HUES48 (cell line): ENCODE data around the gene NTM.

ENCODE experiments used
- H3K27ac ChIP-seq: one replicate; pipeline ENCODE4 v1.7.0; 2013; ENCODE audit warnings: low read depth, low read length, inconsistent platforms
- H3K27me3 ChIP-seq: 2 replicates; pipeline ENCODE4 v1.6.1; 2013; ENCODE audit warnings: mild to moderate bottlenecking, low read length; ENCODE audit not compliant: control insufficient read depth, insufficient read depth
- H3K36me3 ChIP-seq: 2 replicates; pipeline ENCODE4 v1.6.1; 2013; ENCODE audit warnings: low read length; ENCODE audit not compliant: control insufficient read depth, insufficient read depth
- H3K4me1 ChIP-seq: 2 replicates; pipeline ENCODE4 v1.6.1; 2013; ENCODE audit warnings: mild to moderate bottlenecking, low read length; ENCODE audit not compliant: control insufficient read depth, insufficient read depth
- H3K4me3 ChIP-seq: 2 replicates; pipeline ENCODE4 v1.5.1; 2013; ENCODE audit warnings: mild to moderate bottlenecking, low read depth, low read length
- H3K9ac ChIP-seq: 2 replicates; pipeline ENCODE4 v1.6.1; 2013; ENCODE audit warnings: mild to moderate bottlenecking, low read depth, low read length, moderate library complexity
- H3K9me3 ChIP-seq: 2 replicates; pipeline ENCODE4 v1.6.1; 2013; ENCODE audit warnings: low read length; ENCODE audit not compliant: control insufficient read depth, insufficient read depth

Gene NTM

GRCh38 chr11:132171031-132171430 lies 800.6 kb downstream of the NTM start:
- Histone ChIP-seq H3K4me3 (no peak overlapping the region), H3K27me3 (no peaks in the 10 kb centered on the region), H3K36me3 (no peaks in the 10 kb centered on the region), H3K9me3 (no peaks in the 10 kb centered on the region), H3K9ac (no peak overlapping the region), H3K27ac (no peak overlapping the region), H3K4me1 (no peaks in the 10 kb centered on the region)

DNA sequence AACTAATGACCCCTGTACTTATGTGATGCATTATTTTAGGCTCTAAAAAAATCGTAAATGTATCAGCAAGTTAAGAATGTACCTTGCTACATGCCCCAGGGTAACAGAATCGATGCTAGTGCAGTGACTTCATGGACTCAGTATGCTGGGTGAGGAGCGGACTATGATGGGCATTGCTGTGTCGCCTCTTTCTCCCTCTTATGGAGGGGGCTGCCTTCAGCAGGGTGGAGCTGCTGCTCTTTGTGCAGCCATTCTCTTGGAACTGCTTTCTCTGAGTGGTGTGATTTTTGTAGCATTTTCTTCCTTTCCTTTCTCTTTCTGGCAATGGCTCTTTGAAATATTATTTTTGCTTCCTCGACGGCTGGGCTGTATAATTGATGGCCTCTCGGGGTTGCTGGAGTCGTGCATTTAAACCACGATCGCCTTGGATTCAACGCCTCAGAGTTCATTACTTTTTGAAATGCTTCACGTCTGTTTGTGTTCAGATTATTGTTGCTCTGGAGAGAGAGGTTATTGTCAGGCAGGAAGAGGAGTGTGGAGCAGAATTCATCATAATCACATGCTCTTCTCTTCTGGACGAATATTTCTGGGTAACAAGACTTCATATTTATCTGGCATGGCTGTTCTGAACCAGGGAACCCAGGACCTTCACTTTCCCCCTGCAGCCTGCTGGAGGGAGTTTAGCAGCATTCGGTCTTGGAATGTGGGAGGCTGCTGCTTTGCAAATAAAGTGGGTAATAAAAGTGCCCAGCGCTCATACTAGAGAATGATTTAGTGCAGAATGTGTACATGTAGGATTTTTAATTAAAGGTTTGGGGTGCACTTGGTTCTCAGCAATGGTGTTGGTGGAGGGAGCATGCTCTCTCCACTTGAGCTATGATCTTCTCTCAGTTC lies 804.2 kb downstream of the NTM start:
- H3K4me1 ChIP-seq: no peaks in the 10 kb centered on the region
- H3K4me3 ChIP-seq: no peak overlapping the region
- H3K36me3 ChIP-seq: no peaks in the 10 kb centered on the region
- no peaks in the 10 kb centered on the region for H3K27me3 ChIP-seq
- no peak overlapping the region for H3K9ac ChIP-seq
- no peak overlapping the region for H3K27ac ChIP-seq
- no peaks in the 10 kb centered on the region for H3K9me3 ChIP-seq

GRCh38 chr11:132177106-132177505 lies 806.7 kb downstream of the NTM start:
- H3K27ac ChIP-seq: no peak overlapping the region
- no peaks in the 10 kb centered on the region for H3K27me3 ChIP-seq
- no peaks in the 10 kb centered on the region for H3K4me1 ChIP-seq
- no peaks in the 10 kb centered on the region for H3K36me3 ChIP-seq
- H3K9me3 ChIP-seq: no peaks in the 10 kb centered on the region
- H3K4me3 ChIP-seq: no peak overlapping the region
- no peak overlapping the region for H3K9ac ChIP-seq

DNA sequence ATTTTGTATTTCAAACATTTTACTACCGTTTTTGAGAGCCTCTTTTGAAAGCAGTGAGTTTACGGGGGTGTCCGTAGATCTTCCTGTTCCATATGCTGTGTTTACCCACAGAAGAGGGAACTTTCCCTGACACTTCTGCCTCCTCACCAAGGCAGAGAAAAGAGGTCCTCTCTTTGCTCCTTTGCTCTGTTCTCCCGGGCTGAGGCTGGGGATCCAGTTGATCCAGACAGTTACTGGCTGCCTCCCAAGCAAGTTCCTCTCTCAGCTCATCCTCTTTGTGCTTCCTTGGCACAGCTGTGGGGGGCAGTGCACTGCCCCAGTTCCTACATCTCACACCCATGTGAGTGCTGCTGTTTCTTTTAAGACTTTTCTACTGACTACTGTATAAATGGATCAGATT lies 813.7 kb downstream of the NTM start:
- no peak overlapping the region for H3K4me3 ChIP-seq
- H3K27ac ChIP-seq: no peak overlapping the region
- H3K27me3 ChIP-seq: no peaks in the 10 kb centered on the region
- no peaks in the 10 kb centered on the region for H3K36me3 ChIP-seq
- H3K4me1 ChIP-seq: no peaks in the 10 kb centered on the region
- H3K9me3 ChIP-seq: no peaks in the 10 kb centered on the region
- no peak overlapping the region for H3K9ac ChIP-seq

- H3K4me1 ChIP-seq: no peaks in the 10 kb centered on the region
- H3K36me3 ChIP-seq: no peaks in the 10 kb centered on the region
- no peaks in the 10 kb centered on the region for H3K27me3 ChIP-seq
- no peak overlapping the region for H3K9ac ChIP-seq
- no peaks in the 10 kb centered on the region for H3K9me3 ChIP-seq
- H3K27ac ChIP-seq: no peak overlapping the region
- no peak overlapping the region for H3K4me3 ChIP-seq
Measured at GRCh38 chr11:132185726-132186592, 815.5 kb downstream of the NTM start.

GRCh38 chr11:132186699-132187098 lies 816.3 kb downstream of the NTM start:
- Histone ChIP-seq H3K27me3 (no peaks in the 10 kb centered on the region), H3K27ac (no peak overlapping the region), H3K4me1 (no peaks in the 10 kb centered on the region), H3K9ac (no peak overlapping the region), H3K36me3 (no peaks in the 10 kb centered on the region), H3K9me3 (no peaks in the 10 kb centered on the region), H3K4me3 (no peak overlapping the region)

GRCh38 chr11:132187386-132187785 lies 817.0 kb downstream of the NTM start:
- no peak overlapping the region for H3K27ac ChIP-seq
- H3K27me3 ChIP-seq: no peaks in the 10 kb centered on the region
- H3K9ac ChIP-seq: no peak overlapping the region
- H3K9me3 ChIP-seq: no peaks in the 10 kb centered on the region
- no peaks in the 10 kb centered on the region for H3K36me3 ChIP-seq
- no peaks in the 10 kb centered on the region for H3K4me1 ChIP-seq
- H3K4me3 ChIP-seq: no peak overlapping the region

DNA sequence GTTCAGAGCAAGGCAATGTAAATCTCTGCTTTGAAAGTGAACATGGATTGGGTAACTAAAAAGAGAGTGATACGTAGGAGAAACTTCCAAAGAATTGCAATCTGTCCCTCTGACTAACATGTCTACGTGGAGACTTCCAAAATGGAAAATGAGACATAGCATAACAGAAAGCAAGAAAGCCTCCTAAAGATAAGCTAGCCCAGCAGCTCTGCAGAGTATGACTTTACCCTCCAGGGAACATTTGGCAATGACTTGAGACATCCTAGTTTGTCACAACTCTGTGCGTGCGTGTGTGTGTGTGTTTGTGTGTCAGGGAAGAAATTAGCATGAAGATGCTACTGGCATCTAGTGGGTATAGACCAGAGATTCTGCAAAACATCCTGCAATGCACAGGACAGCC lies 817.4 kb downstream of the NTM start:
- Histone ChIP-seq H3K4me3 (no peak overlapping the region), H3K27me3 (no peaks in the 10 kb centered on the region), H3K4me1 (no peaks in the 10 kb centered on the region), H3K27ac (no peak overlapping the region), H3K36me3 (no peaks in the 10 kb centered on the region), H3K9ac (no peak overlapping the region), H3K9me3 (no peaks in the 10 kb centered on the region)

GRCh38 chr11:132196928-132197327 lies 826.5 kb downstream of the NTM start:
- H3K4me1 ChIP-seq: no peaks in the 10 kb centered on the region
- no peaks in the 10 kb centered on the region for H3K36me3 ChIP-seq
- no peak overlapping the region for H3K4me3 ChIP-seq
- no peaks in the 10 kb centered on the region for H3K9me3 ChIP-seq
- H3K27ac ChIP-seq: no peak overlapping the region
- H3K27me3 ChIP-seq: no peaks in the 10 kb centered on the region
- H3K9ac ChIP-seq: no peak overlapping the region

DNA sequence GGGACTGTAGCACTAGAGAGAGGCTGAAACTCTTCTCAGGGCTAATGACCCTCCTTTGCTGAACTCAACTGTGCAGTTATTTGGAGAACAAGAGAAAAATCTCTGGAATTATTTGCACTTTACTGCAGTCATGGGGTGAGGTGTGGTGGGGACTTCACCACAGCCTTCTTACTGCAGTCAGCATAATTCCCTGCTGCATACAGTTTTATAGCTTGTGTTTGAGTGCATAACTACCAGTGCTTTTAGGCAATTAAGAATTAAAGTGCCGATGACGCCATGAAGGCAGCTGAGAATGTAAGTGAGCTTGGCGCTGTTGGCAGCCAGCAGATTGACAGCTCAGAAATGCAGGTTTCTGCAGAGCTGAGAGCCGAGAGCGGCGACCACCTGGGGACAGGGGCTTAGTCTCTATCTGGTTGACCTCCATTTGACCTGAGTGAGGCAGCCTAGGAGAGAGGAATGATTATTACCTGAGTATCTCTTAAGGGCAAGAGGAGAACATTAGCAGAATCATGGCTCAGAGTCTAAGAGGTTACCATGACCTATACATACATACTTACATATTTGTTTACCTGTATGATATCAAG lies 830.0 kb downstream of the NTM start:
- H3K4me3 ChIP-seq: no peak overlapping the region
- no peaks in the 10 kb centered on the region for H3K36me3 ChIP-seq
- H3K4me1 ChIP-seq: no peaks in the 10 kb centered on the region
- H3K27ac ChIP-seq: no peak overlapping the region
- no peak overlapping the region for H3K9ac ChIP-seq
- no peaks in the 10 kb centered on the region for H3K27me3 ChIP-seq
- H3K9me3 ChIP-seq: no peaks in the 10 kb centered on the region

DNA sequence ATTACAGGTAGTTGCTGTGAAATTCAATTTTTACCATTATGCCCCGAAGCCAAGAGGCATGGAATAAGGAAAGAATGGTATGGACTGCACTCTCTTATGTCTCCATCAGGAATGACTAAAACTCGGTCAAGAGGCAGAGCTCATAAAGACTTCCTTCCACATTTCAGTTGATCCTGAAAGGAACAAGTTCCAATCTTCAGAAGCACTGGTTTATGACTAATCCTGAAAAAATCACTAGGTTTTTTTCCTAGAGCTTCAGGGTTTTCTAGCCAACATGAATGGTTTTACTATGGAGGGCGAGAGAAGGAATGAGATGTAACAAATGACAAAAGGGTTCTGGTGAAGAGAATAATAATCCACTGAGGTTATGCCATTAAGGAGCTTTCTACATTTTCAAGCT lies 832.2 kb downstream of the NTM start:
- no peak overlapping the region for H3K9ac ChIP-seq
- H3K27me3 ChIP-seq: no peaks in the 10 kb centered on the region
- H3K4me1 ChIP-seq: no peaks in the 10 kb centered on the region
- no peak overlapping the region for H3K4me3 ChIP-seq
- H3K36me3 ChIP-seq: no peaks in the 10 kb centered on the region
- H3K27ac ChIP-seq: no peak overlapping the region
- H3K9me3 ChIP-seq: peaks cover 9% of the 10 kb centered on the region
